GM19328 (cell line): ENCODE results near the gene IMPA2.
"Not testable (repeated sequence)": the region's sequence is repeated elsewhere in the genome, so short reads cannot be mapped to it uniquely, and the experiment has no call there.

ENCODE experiments used
- ATAC-seq: cut with Tn5 transposase; IDR thresholded peaks from one replicate; pipeline ENCODE4 v1.9.1; 2021; ENCODE audit warnings: mild to moderate bottlenecking, moderate library complexity; ENCODE audit not compliant: unreplicated experiment

The IMPA2 gene

GRCh38 chr18:12027046-12027445, 45.7 kb downstream of the IMPA2 start:
- ATAC-seq: no peak

DNA sequence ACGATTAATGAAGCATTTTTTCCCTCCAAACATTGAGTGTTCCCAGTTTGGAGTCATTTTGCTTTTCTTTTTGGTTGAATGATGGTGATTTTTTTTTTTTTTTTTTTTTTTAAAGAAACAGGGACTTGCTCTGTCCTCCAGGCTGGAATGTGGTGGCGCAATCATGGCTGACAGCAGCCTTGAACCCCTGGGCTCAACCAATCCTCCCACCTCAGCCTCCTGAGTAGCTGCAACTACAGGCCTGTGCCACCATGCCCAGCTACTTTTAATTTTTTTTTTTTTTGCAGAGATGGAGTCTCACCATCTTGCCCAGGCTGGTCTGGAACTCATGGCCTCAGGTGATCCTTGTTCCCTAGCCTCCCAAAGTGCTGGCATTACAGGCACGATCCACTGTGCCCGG, 46.2 kb downstream of the IMPA2 start:
- ATAC-seq: no peak

GRCh38 chr18:12028040-12028628, 46.8 kb downstream of the IMPA2 start:
- no peak for ATAC-seq

DNA sequence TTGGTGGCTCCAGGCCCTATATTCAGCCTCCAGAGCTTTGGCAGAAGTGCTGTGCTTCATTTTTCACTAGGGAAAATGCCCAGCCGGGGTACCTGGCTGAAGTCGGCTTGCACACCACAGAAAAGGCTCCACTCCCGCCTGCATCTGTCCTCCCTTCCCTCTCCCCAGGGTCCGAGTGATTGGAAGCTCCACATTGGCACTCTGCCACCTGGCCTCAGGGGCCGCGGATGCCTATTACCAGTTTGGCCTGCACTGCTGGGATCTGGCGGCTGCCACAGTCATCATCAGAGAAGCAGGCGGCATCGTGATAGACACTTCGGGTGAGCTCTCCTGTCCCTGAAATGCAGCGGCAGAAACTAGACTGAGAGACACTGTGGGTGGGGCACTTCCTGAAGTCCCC, 47.4 kb downstream of the IMPA2 start:
- no peak for ATAC-seq

DNA sequence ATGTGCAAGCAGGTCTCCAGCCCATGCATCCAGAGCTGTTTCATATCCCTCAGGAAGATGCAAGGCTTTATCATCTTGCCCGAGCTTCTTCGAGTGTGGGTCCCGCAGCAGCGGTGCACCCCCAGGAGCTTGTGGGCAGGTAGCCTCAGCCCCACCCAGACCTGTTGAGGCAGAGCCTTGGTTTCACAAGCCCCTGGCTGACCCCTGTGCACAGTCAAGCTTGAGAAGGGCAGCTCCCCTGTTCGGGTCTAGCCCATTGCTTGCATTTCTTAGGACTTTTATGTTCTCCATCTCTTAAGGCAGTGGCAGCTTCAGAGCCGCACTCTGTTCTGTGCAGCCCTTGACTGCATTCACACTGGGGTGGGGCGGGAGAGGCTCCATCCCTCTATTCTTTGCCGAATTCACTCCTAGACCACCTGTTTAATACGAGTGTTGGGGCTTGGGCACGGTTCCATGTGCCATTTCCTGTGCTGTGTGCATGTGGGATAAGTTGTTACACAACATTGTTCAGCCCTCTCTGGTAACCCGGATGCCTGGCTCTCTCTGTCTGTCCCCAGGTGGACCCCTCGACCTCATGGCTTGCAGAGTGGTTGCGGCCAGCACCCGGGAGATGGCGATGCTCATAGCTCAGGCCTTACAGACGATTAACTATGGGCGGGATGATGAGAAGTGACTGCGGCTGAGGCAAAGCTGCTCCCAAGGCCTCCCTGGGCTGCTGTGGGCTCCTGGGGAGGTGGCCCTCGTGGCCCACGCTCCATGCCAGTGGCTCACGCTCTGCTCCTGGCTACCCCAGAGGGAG, 48.7 kb downstream of the IMPA2 start:
- no peak for ATAC-seq

DNA sequence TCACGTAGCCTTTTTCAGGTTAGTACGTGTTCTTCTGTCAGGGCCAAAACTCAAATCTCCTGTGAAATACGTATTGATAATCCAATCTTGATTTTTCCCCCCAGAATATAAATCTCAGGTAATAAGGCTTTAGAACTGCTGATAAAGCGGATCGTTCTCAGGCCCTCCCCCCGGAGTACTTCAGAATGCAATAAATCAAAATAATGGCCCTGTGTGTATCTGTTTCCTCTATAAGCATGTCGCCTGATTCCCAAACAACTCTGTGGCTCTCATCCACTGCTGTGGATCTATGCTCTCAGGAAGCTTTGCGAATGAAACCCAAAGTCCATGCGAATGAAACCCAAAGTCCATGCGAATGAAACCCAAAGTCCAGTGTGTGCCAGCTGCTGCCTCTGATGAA, 49.4 kb downstream of the IMPA2 start:
- no peak for ATAC-seq

DNA sequence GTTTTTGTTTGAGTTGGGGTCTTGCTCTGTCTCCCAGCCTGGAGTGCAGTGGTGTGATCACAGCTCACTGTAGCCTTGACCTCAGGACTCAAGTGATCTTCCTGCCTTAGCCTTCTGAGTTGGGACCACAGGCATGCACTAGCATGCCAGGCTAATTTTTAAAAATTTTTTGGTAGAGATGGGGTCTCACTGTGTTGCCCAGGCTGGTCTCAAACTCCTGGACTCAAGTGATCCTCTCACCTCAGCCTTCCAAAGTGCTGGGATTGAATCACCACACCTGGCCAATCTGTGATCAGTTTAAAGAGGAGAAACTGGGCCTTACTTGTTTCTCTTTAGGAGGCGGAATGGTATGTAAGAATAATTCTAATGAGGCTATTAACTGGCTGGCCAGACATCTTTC, 49.9 kb downstream of the IMPA2 start:
- no peak for ATAC-seq

DNA sequence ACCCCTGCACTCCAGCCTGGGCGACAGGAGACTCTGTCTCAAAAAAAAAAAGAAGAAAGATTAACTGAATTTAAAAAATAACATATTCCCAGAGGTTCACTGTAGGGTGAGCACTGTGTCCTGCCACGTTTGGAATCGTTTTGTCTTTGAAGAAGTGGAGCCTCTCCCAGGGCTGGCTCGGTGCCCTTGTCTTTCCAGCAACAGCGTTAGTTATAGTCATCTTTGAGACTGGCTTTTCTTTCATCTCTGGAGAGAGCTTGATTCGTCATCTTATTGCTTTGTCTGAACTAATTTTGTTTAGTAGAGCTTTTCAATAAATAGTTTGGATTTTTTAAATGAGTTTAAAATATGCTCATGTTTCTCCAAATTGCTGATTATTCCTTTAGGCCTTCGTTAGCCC, 50.5 kb downstream of the IMPA2 start:
- ATAC-seq: no peak

- no peak for ATAC-seq
Measured at GRCh38 chr18:12032786-12033642, 51.7 kb downstream of the IMPA2 start.

GRCh38 chr18:12033643-12034025, 52.3 kb downstream of the IMPA2 start:
- ATAC-seq: no peak

- no peak for ATAC-seq
Measured at GRCh38 chr18:12034241-12035100, 53.2 kb downstream of the IMPA2 start.

GRCh38 chr18:12035481-12035880, 54.2 kb downstream of the IMPA2 start:
- ATAC-seq: no peak

GRCh38 chr18:12036201-12036751, 55.0 kb downstream of the IMPA2 start:
- no peak for ATAC-seq

DNA sequence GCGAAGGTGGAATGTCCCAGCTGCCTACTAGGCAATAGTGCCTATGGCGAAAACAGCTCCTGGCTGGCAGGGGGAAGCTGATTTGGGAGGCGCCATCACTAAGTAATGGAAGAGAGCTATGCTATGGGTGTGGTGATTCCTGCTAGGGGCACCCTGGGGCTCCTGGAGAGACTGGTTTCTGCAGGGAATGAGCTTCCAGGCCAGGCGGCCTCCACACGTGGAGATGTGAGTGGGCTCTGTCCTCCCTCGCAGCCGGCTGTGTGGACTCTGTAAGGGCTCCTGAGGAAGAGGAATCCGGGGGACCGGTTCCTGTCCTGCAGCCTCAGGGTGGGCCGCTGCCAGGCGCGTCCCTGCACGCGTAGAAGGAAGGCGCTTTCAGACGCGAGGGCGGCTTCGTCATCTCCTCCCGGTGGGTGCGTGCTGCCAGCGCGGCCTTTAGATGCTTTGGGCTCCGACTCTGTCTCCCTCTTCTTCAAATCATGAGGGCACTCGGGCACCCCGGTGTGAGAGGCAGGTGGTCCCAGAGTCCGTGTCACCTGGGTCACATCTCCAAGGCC, 56.9 kb downstream of the IMPA2 start:
- ATAC-seq: no peak

GRCh38 chr18:12038639-12039539, 57.6 kb downstream of the IMPA2 start:
- ATAC-seq: peak; percentile 69

- ATAC-seq: not testable (repeated sequence)
Measured at GRCh38 chr18:12039540-12039930, 58.2 kb downstream of the IMPA2 start.

DNA sequence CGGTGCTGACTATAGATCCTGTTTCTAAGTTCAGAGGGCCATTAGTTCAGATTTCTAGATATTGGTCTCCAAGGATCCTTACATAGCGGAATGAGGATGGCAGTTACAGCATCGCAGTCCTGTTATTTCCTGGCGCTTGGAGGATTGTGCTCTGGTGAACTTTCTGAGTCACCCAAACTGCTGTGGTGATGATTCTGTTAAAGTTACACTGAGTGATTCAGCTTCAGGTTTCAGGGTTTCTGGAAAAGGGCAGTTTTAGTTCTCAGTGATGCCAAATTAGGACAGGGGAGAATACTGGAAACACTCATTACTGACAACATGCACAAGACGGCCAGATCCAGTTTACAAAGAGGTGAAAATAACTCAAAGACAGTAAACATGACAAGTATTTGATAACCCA, 60.3 kb downstream of the IMPA2 start:
- no peak for ATAC-seq

- ATAC-seq: no peak
Measured at GRCh38 chr18:12043811-12044210, 62.5 kb downstream of the IMPA2 start.

GRCh38 chr18:12044591-12044990, 63.3 kb downstream of the IMPA2 start:
- no peak for ATAC-seq
